HL-60/S4 (cell line): Measurements from ENCODE around the gene ITIH5.
"Not testable (repeated sequence)": the region's sequence is repeated elsewhere in the genome, so short reads cannot be mapped to it uniquely, and the experiment has no call there.

ENCODE experiments used
- in situ Hi-C: fragments of 300-500 bp; cut with MboI; formaldehyde crosslinking; loops from 2 replicates; pipeline ENCODE4 v1.14.3; 2022; ENCODE audit warnings: low sequenced_read_pairs

ITIH5 gene

GRCh38 chr10:7666253-7667023 is at the start of gene ITIH5:
ITIH5 (minus strand) TSS chr10:7666966; CDS start chr10:7666892, 74 bp downstream.
- in situ Hi-C loops = no loop called here

GRCh38 chr10:7715515-7715914 is 48.7 kb upstream of the ITIH5 start:
- in situ Hi-C loops = no loop called here

- in situ Hi-C loops = not testable (repeated sequence)
Observed at GRCh38 chr10:7711075-7711474, 44.3 kb upstream of the ITIH5 start.

GRCh38 chr10:7710446-7710845 is 43.7 kb upstream of the ITIH5 start:
- in situ Hi-C loops = no loop called here

- in situ Hi-C loops = no loop called here
Observed at GRCh38 chr10:7708832-7709231, 42.1 kb upstream of the ITIH5 start.

- in situ Hi-C loops = no loop called here
Observed at GRCh38 chr10:7707858-7708622, 41.3 kb upstream of the ITIH5 start.

- in situ Hi-C loops = no loop called here
Observed at GRCh38 chr10:7707102-7707501, 40.3 kb upstream of the ITIH5 start.

GRCh38 chr10:7706534-7707073 is 39.8 kb upstream of the ITIH5 start:
- in situ Hi-C loops = no loop called here

- in situ Hi-C loops = no loop called here
Observed at GRCh38 chr10:7705341-7705740, 38.6 kb upstream of the ITIH5 start.

- in situ Hi-C loops = no loop called here
Observed at GRCh38 chr10:7704071-7705016, 37.6 kb upstream of the ITIH5 start.

- in situ Hi-C loops = no loop called here
Observed at GRCh38 chr10:7703140-7703539, 36.4 kb upstream of the ITIH5 start, which contains the start of gene ITIH2. ITIH2 (plus strand) TSS chr10:7703316; CDS start chr10:7703435, 119 bp downstream.

GRCh38 chr10:7702288-7702812 is 35.6 kb upstream of the ITIH5 start:
- in situ Hi-C loops = no loop called here

- in situ Hi-C loops = no loop called here
Observed at GRCh38 chr10:7701158-7701742, 34.5 kb upstream of the ITIH5 start.

GRCh38 chr10:7700577-7701125 is 33.9 kb upstream of the ITIH5 start:
- in situ Hi-C loops = no loop called here

GRCh38 chr10:7697426-7697825 is 30.7 kb upstream of the ITIH5 start:
- in situ Hi-C loops = no loop called here

- in situ Hi-C loops = no loop called here
Observed at GRCh38 chr10:7696545-7696944, 29.8 kb upstream of the ITIH5 start.

GRCh38 chr10:7693194-7693593 is 26.4 kb upstream of the ITIH5 start:
- in situ Hi-C loops = not testable (repeated sequence)

- in situ Hi-C loops = not testable (repeated sequence)
Observed at GRCh38 chr10:7692368-7692767, 25.6 kb upstream of the ITIH5 start.

GRCh38 chr10:7690885-7691597 is 24.3 kb upstream of the ITIH5 start:
- in situ Hi-C loops = not testable (repeated sequence)
